ENCODE measurements around the gene TSSK2.

TSSK2 gene

GRCh38 chr22:19086417-19086816 lies 44.7 kb upstream of the TSSK2 start:
- H3K27me3 ChIP-seq, result no peaks in the 10 kb centered on the region; the same call in 1 of the 2 replicates

GRCh38 chr22:19086896-19087295 lies 44.2 kb upstream of the TSSK2 start:
- TF ChIP-seq CTCF (IDR thresholded peaks at IDR 0.05; ENCODE audit: low read depth, low read length), result no peak
- no peak for DNase-seq

More at GRCh38 chr22:19086417-19086816, 44.7 kb upstream of the TSSK2 start:
- Histone ChIP-seq H3K4me1 (no peaks in the 10 kb centered on the region), H3K36me3 (peaks cover 2% of the 10 kb centered on the region), H3K9me3 (no peaks in the 10 kb centered on the region), H3K4me3 (ENCODE audit: low read depth, low read length) (no peak overlapping the region)
- DNase-seq, result no peak
- no peak for TF ChIP-seq CTCF (IDR thresholded peaks at IDR 0.05; ENCODE audit: low read depth, low read length)

DNA sequence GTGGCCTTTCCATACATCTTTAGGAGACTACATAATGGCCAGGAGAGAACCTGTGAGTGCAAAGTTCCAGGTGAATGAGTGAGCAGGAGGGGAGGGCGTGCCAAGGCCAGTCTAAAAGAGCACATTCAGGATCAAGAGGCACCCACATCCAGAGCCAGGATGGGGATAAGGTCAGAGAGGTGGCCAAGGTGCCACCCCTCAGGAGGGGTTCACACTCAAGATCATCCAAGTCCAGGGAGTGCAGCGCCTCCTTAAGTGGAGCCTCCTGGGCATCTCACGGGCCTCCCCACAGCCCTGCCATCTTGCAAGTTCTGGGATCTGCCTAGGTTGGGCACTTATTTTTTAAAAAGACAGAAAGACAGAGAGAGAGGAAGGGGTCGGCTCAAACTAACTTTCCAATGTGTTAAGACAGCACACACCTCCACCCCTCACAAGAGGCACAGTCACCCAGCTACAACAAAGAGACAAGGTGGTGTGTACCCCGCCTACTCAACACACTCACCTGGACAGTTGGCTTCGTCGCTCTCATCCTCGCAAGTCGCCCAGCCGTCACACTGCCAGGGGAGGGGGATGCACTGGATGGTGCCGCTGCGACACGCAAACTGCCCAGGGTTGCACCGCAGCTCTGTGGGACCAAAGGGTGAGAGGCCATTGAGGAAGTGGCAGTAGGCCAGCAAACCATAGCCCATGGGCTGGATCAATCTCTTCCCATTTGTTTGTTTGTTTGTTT lies 42.1 kb upstream of the TSSK2 start:
- Histone ChIP-seq H3K4me1 (no peaks in the 10 kb centered on the region), H3K9me3 (no peaks in the 10 kb centered on the region), H3K36me3 (no peaks in the 10 kb centered on the region), H3K4me3 (ENCODE audit: low read depth, low read length) (no peak overlapping the region), H3K27me3 (no peaks in the 10 kb centered on the region)
- no peak for TF ChIP-seq CTCF (IDR thresholded peaks at IDR 0.05; ENCODE audit: low read depth, low read length)
- no peak for DNase-seq

More at GRCh38 chr22:19086896-19087295, 44.2 kb upstream of the TSSK2 start:
- no peak overlapping the region for H3K4me3 ChIP-seq (ENCODE audit: low read depth, low read length)
- no peaks in the 10 kb centered on the region for H3K27me3 ChIP-seq
- no peaks in the 10 kb centered on the region for H3K9me3 ChIP-seq
- H3K4me1 ChIP-seq, result no peaks in the 10 kb centered on the region
- no peaks in the 10 kb centered on the region for H3K36me3 ChIP-seq

DNA sequence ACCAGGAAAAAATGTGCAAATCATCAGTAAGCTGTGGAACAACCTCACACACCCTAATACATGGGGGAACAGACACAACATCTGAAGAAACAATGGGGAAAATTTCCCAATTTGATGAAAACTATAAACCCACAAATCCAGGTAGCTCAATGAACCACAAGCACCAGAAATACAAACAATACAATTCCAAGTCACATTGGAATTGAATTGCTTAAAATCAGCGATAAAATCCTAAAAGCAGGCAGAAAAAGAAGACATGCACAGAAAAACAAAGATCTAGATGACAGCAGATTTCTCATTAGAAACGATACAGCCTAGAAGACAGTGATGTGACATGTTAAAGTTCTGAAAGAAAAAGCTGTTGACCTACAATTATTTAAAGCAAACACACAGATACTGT lies 40.9 kb upstream of the TSSK2 start:
- Histone ChIP-seq H3K4me1 (no peaks in the 10 kb centered on the region), H3K9me3 (no peaks in the 10 kb centered on the region), H3K4me3 (ENCODE audit: low read depth, low read length) (no peak overlapping the region), H3K27me3 (no peaks in the 10 kb centered on the region), H3K36me3 (no peaks in the 10 kb centered on the region)
- no peak for DNase-seq
- TF ChIP-seq CTCF (IDR thresholded peaks at IDR 0.05; ENCODE audit: low read depth, low read length), result no peak

DNA sequence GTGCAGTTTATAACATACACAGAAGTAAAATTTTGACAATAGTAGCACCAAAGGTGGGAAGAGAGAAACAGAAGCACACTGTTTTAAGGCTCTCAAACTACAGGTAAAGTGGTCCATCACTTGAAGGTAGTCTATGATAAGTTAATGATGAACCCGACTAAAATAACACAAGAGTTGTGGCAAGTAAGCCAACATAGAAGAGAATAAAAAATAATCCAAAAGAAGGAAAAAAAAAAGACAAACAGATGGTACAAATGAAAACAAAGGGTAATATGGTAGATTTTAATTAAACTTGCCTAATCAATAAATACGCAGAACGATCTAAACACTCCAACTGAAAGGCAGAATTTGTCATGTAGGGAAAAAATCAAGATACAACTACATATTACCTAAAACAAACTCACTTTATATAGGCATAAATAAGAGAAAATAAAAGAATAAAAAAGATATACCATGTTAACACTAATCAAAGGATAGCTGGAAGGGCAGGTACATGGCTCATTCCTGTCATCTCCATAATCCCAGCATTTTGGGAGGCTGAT lies 40.5 kb upstream of the TSSK2 start:
- no peak for DNase-seq
- Histone ChIP-seq H3K4me3 (ENCODE audit: low read depth, low read length) (no peak overlapping the region), H3K9me3 (no peaks in the 10 kb centered on the region), H3K36me3 (no peaks in the 10 kb centered on the region), H3K27me3 (no peaks in the 10 kb centered on the region), H3K4me1 (no peaks in the 10 kb centered on the region)
- no peak for TF ChIP-seq CTCF (IDR thresholded peaks at IDR 0.05; ENCODE audit: low read depth, low read length)

DNA sequence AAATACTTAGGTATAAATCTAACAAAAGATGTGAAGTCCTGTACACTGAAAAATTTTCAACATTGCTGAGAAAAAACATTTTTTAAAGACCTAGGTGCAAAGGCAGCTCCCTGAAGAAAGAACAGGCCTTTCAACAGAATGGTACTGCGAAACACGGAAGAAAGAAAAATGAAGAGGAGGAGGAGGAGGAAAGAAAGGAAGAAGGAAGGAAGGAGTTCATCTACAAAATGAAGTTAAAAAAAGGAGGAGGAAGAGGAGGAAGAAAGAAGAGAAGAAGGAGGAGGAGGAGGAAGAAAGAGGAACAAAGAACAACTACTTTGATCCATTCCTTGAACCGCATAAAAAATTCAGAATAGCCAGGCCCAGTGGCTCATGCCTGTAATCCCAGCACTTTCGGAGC lies 38.4 kb upstream of the TSSK2 start:
- H3K4me3 ChIP-seq (ENCODE audit: low read depth, low read length), result no peak overlapping the region
- DNase-seq, result no peak
- no peak for TF ChIP-seq CTCF (IDR thresholded peaks at IDR 0.05; ENCODE audit: low read depth, low read length)
- H3K27me3 ChIP-seq, result no peaks in the 10 kb centered on the region
- H3K36me3 ChIP-seq, result no peaks in the 10 kb centered on the region
- no peaks in the 10 kb centered on the region for H3K9me3 ChIP-seq
- H3K4me1 ChIP-seq, result no peaks in the 10 kb centered on the region

Measured in BE2C (cell line).